Measurements from ENCODE around the gene TMEM269.

The TMEM269 gene

GRCh38 chr1:42784946-42785693 lies at the start of gene TMEM269:
TMEM269 (plus strand) TSS chr1:42784991; CDS start chr1:42789894, 4,903 bp downstream.
- no peaks in the 10 kb centered on the region for H3K9me3 Mint-ChIP-seq
- peak; percentile 32 to 43 for DNase-seq
- peak; percentile 84 for ATAC-seq
- peaks cover 30% of the 10 kb centered on the region for H3K4me1 Mint-ChIP-seq
- peak within 1 kb of the TSS; percentile 60 to 82 for H3K4me3 Mint-ChIP-seq
- H3K27ac Mint-ChIP-seq = peak within 1 kb of the TSS; percentile 50 to 54
- H3K27me3 Mint-ChIP-seq = no peaks in the 10 kb centered on the region

DNA sequence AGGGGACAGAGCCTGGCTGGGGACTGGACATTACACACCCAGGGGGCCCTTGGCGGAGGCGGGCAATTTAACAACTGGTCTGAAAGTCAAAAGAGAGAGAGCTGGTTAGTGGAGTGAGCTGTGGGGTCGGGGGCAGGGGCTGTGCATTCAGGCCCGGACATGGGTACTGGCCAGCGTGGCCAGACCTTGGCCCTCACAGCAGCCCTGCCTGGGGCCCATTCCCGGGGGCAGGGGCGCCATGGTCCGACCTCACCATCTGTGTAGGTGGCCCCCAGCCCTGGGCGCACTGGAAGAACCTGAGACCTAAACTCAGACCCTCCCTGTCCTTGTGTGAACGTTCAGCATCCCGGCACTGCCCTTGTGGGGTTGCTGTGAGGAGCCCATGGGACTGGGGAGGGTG lies 49.7 kb upstream of the TMEM269 start:
- H3K27me3 Mint-ChIP-seq = no peaks in the 10 kb centered on the region
- peaks cover 11% of the 10 kb centered on the region for H3K4me1 Mint-ChIP-seq
- ATAC-seq (peak; percentile 13), DNase-seq (no peak)
- H3K9me3 Mint-ChIP-seq = no peaks in the 10 kb centered on the region
- H3K27ac Mint-ChIP-seq = no peak overlapping the region
- H3K4me3 Mint-ChIP-seq = no peak overlapping the region

GRCh38 chr1:42735477-42736105 lies 49.2 kb upstream of the TMEM269 start:
- DNase-seq (no peak), ATAC-seq (no peak)
- Mint-ChIP-seq H3K4me3 (no peak overlapping the region), H3K9me3 (no peaks in the 10 kb centered on the region), H3K27me3 (no peaks in the 10 kb centered on the region), H3K4me1 (peaks cover 11% of the 10 kb centered on the region), H3K27ac (no peak overlapping the region)

DNA sequence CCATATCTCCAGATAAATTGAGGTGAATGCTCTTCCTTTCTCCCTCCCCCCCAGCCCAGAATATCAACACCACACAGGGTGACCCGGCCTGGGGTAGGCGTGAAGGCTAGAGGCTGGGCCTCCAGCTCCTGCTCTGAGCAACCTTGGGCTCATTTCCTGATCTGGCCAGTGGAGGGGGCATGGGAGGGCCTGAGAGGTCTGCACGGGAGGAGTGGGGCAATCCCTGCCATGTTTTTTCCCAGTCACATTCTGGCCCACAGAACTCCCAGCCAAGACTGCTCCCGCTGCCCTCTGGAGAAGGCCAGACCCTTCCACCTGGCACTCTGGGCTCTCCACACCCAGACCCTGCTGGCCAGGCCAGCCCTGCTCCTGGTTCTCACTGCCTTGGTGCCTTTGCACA lies 48.6 kb upstream of the TMEM269 start:
- H3K27ac Mint-ChIP-seq = no peak overlapping the region
- ATAC-seq = peak; percentile 25
- H3K4me1 Mint-ChIP-seq = peaks cover 11% of the 10 kb centered on the region
- no peak overlapping the region for H3K4me3 Mint-ChIP-seq
- no peaks in the 10 kb centered on the region for H3K9me3 Mint-ChIP-seq
- no peak for DNase-seq
- H3K27me3 Mint-ChIP-seq = no peaks in the 10 kb centered on the region

- ATAC-seq (no peak), DNase-seq (no peak)
- H3K27ac Mint-ChIP-seq = peak overlapping the region; percentile 49 to 85
- H3K9me3 Mint-ChIP-seq = no peaks in the 10 kb centered on the region
- H3K4me1 Mint-ChIP-seq = peaks cover 11% of the 10 kb centered on the region
- H3K27me3 Mint-ChIP-seq = no peaks in the 10 kb centered on the region
- no peak overlapping the region for H3K4me3 Mint-ChIP-seq
Observed at GRCh38 chr1:42736571-42737200, 48.1 kb upstream of the TMEM269 start.

DNA sequence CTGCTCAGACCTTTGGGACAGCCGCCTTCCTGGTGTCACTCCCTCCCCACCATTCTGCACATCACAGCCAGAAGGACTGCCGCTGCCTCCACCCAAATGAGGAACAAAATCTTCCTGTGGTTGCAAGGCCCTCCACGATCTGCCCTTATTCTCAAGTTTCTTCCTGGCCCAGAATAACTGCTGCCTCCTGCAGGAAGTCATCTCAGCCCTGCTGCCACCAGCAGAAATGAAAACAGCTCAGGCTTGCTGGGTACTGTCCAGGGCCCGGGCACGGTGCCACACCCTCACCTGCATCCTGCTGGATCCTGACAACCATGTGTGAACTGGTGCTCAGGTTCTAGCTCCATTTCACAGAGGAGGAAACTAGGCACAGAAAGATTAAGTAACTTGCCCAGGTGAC lies 47.5 kb upstream of the TMEM269 start:
- Mint-ChIP-seq H3K27me3 (no peaks in the 10 kb centered on the region), H3K4me3 (no peak overlapping the region), H3K27ac (peak overlapping the region in 1 of 2 donors; percentile 85), H3K9me3 (no peaks in the 10 kb centered on the region), H3K4me1 (peaks cover 11% of the 10 kb centered on the region)
- ATAC-seq = no peak
- DNase-seq = no peak

DNA sequence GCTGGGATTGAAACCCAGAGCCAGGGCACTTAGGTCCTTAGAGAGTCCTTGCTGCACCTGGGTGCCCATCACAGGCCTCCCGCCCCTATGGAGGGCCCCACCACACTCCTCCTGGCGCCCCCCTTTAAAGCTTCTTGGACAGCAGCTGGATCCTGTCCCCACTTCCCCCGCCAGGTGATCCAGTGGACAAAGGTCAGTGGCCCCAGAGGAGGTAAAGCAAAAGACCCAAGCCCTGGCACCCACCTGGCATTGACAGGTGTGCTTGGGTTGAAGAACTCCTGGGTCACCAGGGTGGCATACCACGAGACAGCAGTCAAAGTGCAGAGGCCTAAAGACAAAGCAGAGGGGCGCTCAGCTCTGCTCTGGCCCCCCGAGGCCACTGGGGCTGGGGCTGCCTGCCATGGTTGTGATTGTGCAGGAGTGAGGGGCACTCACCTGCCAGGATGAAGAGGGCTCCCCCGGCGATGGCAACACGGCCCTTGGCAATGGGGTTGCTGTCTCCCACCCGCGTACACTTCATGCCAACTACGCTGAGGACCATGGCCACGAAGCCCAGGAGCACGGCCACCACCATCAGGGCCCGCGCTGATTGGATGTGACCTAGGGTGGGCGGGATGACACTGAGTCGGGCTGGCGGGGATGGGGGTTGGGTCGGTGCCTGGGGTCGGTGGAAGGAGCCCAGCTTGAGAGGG lies 46.7 kb upstream of the TMEM269 start:
- ATAC-seq = no peak
- DNase-seq = no peak
- Mint-ChIP-seq H3K4me1 (peaks cover 11% of the 10 kb centered on the region), H3K9me3 (no peaks in the 10 kb centered on the region), H3K27me3 (no peaks in the 10 kb centered on the region), H3K4me3 (no peak overlapping the region), H3K27ac (no peak overlapping the region)

GRCh38 chr1:42738678-42739226 lies 46.0 kb upstream of the TMEM269 start:
- peak overlapping the region in 1 of 2 donors; percentile 6 for H3K27ac Mint-ChIP-seq

DNA sequence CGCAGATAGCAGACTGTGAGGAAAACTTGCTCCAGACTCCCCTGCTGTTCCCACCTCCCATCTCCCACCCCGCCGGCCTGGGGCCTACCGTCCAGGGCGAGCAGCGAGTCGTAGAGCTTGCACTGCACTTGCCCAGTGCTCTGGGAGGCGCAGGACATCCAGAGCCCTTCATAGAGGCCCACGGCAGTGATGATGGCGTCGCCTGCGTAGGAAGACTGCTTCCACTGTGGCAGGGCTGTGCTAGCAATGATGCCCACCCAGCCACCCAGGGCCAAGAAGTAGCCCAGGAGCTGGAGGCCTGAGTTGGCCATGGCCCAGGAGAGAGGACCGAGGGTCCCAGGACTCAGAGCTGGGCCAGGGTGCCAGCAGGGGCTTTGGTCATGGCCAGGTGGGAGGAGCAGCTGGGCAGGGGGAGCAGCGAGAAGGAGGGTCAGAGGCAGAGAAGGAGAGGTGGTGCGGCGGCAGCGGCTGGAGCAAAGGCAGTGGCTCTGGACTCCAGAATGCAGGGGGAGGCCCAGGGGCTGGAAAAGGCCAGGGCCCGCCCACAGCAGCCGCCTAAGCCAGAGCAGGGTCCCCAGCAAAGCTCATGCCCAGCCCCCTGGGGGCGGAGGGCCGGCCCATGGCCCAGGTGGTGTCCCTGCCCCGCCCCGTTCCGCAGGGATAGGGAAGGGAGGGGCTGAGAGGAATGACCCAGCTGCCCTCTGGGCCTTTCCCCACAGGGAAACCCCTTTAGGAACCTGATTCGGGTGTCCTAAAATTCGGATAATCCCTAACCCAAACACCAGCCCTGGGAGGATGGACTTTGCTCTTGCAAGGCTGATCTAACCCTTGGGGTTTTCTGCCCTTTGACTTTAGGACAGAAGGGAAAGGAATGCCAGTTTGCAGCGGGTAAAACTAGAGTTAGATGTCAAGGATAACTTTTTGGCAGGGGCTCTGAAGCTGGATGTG lies 44.8 kb upstream of the TMEM269 start, which contains the start of gene CLDN19:
Gene CLDN19 (minus strand): TSS at position 484 of the 948 bp plus-strand sequence. CDS start 173 bp downstream, at position 311.
- DNase-seq (no peak), ATAC-seq (no peak)
- H3K4me3 Mint-ChIP-seq = no peak within 1 kb of the TSS
- peaks cover 11% of the 10 kb centered on the region for H3K4me1 Mint-ChIP-seq
- H3K9me3 Mint-ChIP-seq = no peaks in the 10 kb centered on the region
- H3K27me3 Mint-ChIP-seq = no peaks in the 10 kb centered on the region
- H3K27ac Mint-ChIP-seq = no peak within 1 kb of the TSS

More at GRCh38 chr1:42738678-42739226, 46.0 kb upstream of the TMEM269 start:
- H3K4me3 Mint-ChIP-seq = no peak overlapping the region
- H3K9me3 Mint-ChIP-seq = no peaks in the 10 kb centered on the region
- peaks cover 11% of the 10 kb centered on the region for H3K4me1 Mint-ChIP-seq
- no peaks in the 10 kb centered on the region for H3K27me3 Mint-ChIP-seq
- DNase-seq = no peak
- ATAC-seq = no peak

- Mint-ChIP-seq H3K27me3 (no peaks in the 10 kb centered on the region), H3K4me1 (peaks cover 11% of the 10 kb centered on the region), H3K4me3 (no peak overlapping the region), H3K27ac (no peak overlapping the region), H3K9me3 (no peaks in the 10 kb centered on the region)
- ATAC-seq (no peak), DNase-seq (no peak)
Observed at GRCh38 chr1:42740851-42741580, 43.8 kb upstream of the TMEM269 start.

DNA sequence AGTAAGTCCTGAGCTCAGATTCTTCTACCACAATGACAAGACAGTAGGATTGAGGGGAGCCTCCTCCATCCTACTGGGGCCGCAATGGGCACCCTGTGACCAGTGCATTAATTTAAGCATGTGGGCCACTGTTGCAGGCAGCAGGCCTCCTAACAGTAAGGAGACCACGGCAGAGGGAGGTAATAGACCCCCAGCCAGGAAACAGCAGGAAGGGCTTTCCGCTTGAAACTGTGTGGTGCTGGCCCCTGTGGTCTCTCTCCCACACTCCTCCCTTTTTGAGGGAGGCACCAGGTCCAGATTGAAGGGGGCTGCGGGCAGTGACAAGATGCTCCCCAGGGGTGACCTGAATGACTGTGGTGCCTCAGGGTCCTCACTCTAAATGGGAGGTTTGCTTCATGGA lies 43.1 kb upstream of the TMEM269 start:
- Mint-ChIP-seq H3K4me3 (no peak overlapping the region), H3K4me1 (peaks cover 8% of the 10 kb centered on the region), H3K27me3 (no peaks in the 10 kb centered on the region), H3K9me3 (no peaks in the 10 kb centered on the region), H3K27ac (peak overlapping the region in 1 of 2 donors; percentile 56)
- no peak for ATAC-seq
- no peak for DNase-seq

GRCh38 chr1:42742141-42742540 lies 42.6 kb upstream of the TMEM269 start:
- H3K27me3 Mint-ChIP-seq = no peaks in the 10 kb centered on the region
- DNase-seq (no peak), ATAC-seq (no peak)
- H3K4me1 Mint-ChIP-seq = peaks cover 3% of the 10 kb centered on the region
- no peak overlapping the region for H3K4me3 Mint-ChIP-seq
- H3K27ac Mint-ChIP-seq = no peak overlapping the region
- H3K9me3 Mint-ChIP-seq = no peaks in the 10 kb centered on the region

GRCh38 chr1:42742617-42743316 lies 42.0 kb upstream of the TMEM269 start:
- H3K4me3 Mint-ChIP-seq = no peak overlapping the region
- H3K9me3 Mint-ChIP-seq = no peaks in the 10 kb centered on the region
- H3K27me3 Mint-ChIP-seq = no peaks in the 10 kb centered on the region
- DNase-seq (no peak), ATAC-seq (no peak)
- no peaks in the 10 kb centered on the region for H3K4me1 Mint-ChIP-seq
- H3K27ac Mint-ChIP-seq = no peak overlapping the region
